ENCODE data around the gene GRID2. TPM values are rescaled to one million over a fixed set of nuclear protein-coding genes. Genes with fewer than 3 reads are reported as not detected.

GRID2 gene
- total RNA-seq, 1 experiment from 2014 or later = not detected

- Mint-ChIP-seq H3K27ac (ENCODE audit: unreplicated experiment) (no peak overlapping the region), H3K9me3 (ENCODE audit: unreplicated experiment) (no peaks in the 10 kb centered on the region), H3K27me3 (ENCODE audit: insufficient read depth, unreplicated experiment) (no peaks in the 10 kb centered on the region), H3K4me1 (ENCODE audit: low read depth, unreplicated experiment) (no peaks in the 10 kb centered on the region), H3K36me3 (ENCODE audit: insufficient read depth, unreplicated experiment) (no peaks in the 10 kb centered on the region), H3K4me3 (ENCODE audit: unreplicated experiment) (no peak overlapping the region)
- no peak for TF ChIP-seq CTCF (IDR thresholded peaks at IDR 0.05; ENCODE audit: insufficient read depth in 1 of 2, low read depth in 1 of 2, low read length in 1 of 2, severe bottlenecking in 1 of 2, unreplicated experiment in 1 of 2)
- no peaks in the 10 kb centered on the region for H3K9me3 ChIP-seq
- H3K27me3 ChIP-seq (replicated peaks; ENCODE audit: control insufficient read depth, insufficient read depth, low read length) = no peaks in the 10 kb centered on the region
- no peak overlapping the region for H3K4me3 ChIP-seq (ENCODE audit: low read depth, low read length)
- no TSS peak for BruUV-seq (replicated peaks)
- no peak for DNase-seq
- H3K4me1 ChIP-seq = no peaks in the 10 kb centered on the region
- POLR2A ChIA-PET = no interaction called here
- no peaks in the 10 kb centered on the region for H3K36me3 ChIP-seq (ENCODE audit: control insufficient read depth, insufficient read depth, low read length)
- CTCF ChIA-PET = no interaction called here
- intact Hi-C loops (cut with micrococcal nuclease; ENCODE audit: unreplicated experiment) = no loop called here
Observed at GRCh38 chr4:93635943-93636342, 1332.2 kb downstream of the GRID2 start.

GRCh38 chr4:93645120-93645519 lies 1341.4 kb downstream of the GRID2 start:
- no peak overlapping the region for H3K4me3 ChIP-seq (ENCODE audit: low read depth, low read length)
- Mint-ChIP-seq H3K36me3 (ENCODE audit: insufficient read depth, unreplicated experiment) (no peaks in the 10 kb centered on the region), H3K9me3 (ENCODE audit: unreplicated experiment) (no peaks in the 10 kb centered on the region), H3K27me3 (ENCODE audit: insufficient read depth, unreplicated experiment) (peaks cover 5% of the 10 kb centered on the region), H3K27ac (ENCODE audit: unreplicated experiment) (no peak overlapping the region), H3K4me3 (ENCODE audit: unreplicated experiment) (no peak overlapping the region), H3K4me1 (ENCODE audit: low read depth, unreplicated experiment) (no peaks in the 10 kb centered on the region)
- POLR2A ChIA-PET = no interaction called here
- H3K36me3 ChIP-seq (ENCODE audit: control insufficient read depth, insufficient read depth, low read length) = no peaks in the 10 kb centered on the region
- no peaks in the 10 kb centered on the region for H3K4me1 ChIP-seq
- CTCF ChIA-PET = no interaction called here
- no peaks in the 10 kb centered on the region for H3K9me3 ChIP-seq
- no peak for TF ChIP-seq CTCF (IDR thresholded peaks at IDR 0.05; ENCODE audit: insufficient read depth in 1 of 2, low read depth in 1 of 2, low read length in 1 of 2, severe bottlenecking in 1 of 2, unreplicated experiment in 1 of 2)
- intact Hi-C loops (cut with micrococcal nuclease; ENCODE audit: unreplicated experiment) = no loop called here
- no TSS peak for BruUV-seq (replicated peaks)
- no peaks in the 10 kb centered on the region for H3K27me3 ChIP-seq (replicated peaks; ENCODE audit: control insufficient read depth, insufficient read depth, low read length)
- no peak for DNase-seq

- POLR2A ChIA-PET = no interaction called here
- Mint-ChIP-seq H3K4me1 (ENCODE audit: low read depth, unreplicated experiment) (no peaks in the 10 kb centered on the region), H3K9me3 (ENCODE audit: unreplicated experiment) (no peaks in the 10 kb centered on the region), H3K27ac (ENCODE audit: unreplicated experiment) (no peak overlapping the region), H3K36me3 (ENCODE audit: insufficient read depth, unreplicated experiment) (no peaks in the 10 kb centered on the region), H3K4me3 (ENCODE audit: unreplicated experiment) (no peak overlapping the region), H3K27me3 (ENCODE audit: insufficient read depth, unreplicated experiment) (peaks cover 5% of the 10 kb centered on the region)
- intact Hi-C loops (cut with micrococcal nuclease; ENCODE audit: unreplicated experiment) = no loop called here
- H3K4me1 ChIP-seq = no peaks in the 10 kb centered on the region
- BruUV-seq (replicated peaks) = no TSS peak
- no peaks in the 10 kb centered on the region for H3K27me3 ChIP-seq (replicated peaks; ENCODE audit: control insufficient read depth, insufficient read depth, low read length)
- no peak for DNase-seq
- CTCF ChIA-PET = no interaction called here
- no peaks in the 10 kb centered on the region for H3K36me3 ChIP-seq (ENCODE audit: control insufficient read depth, insufficient read depth, low read length)
- H3K4me3 ChIP-seq (ENCODE audit: low read depth, low read length) = no peak overlapping the region
- no peaks in the 10 kb centered on the region for H3K9me3 ChIP-seq
- TF ChIP-seq CTCF (IDR thresholded peaks at IDR 0.05; ENCODE audit: insufficient read depth in 1 of 2, low read depth in 1 of 2, low read length in 1 of 2, severe bottlenecking in 1 of 2, unreplicated experiment in 1 of 2) = no peak
Observed at GRCh38 chr4:93646233-93646930, 1342.6 kb downstream of the GRID2 start.
